Fibroblast of peridontal ligament (primary cell): ENCODE results near the gene NPEPL1.
"Not testable (repeated sequence)": the region's sequence is repeated elsewhere in the genome, so short reads cannot be mapped to it uniquely, and the experiment has no call there.

Experiments
- DNase-seq: peaks from one replicate; pipeline ENCODE4 v3.0.0-alpha.2; 2010; ENCODE audit errors: extremely low read depth

NPEPL1 gene

GRCh38 chr20:58757647-58758046 is 65.0 kb downstream of the NPEPL1 start:
- not testable (repeated sequence) for DNase-seq

GRCh38 chr20:58759947-58760346 is 67.3 kb downstream of the NPEPL1 start:
- DNase-seq, result no peak

- DNase-seq, result no peak
Measured at GRCh38 chr20:58760856-58761255, 68.3 kb downstream of the NPEPL1 start.

GRCh38 chr20:58762120-58762519 is 69.5 kb downstream of the NPEPL1 start:
- no peak for DNase-seq

- no peak for DNase-seq
Measured at GRCh38 chr20:58763076-58763475, 70.5 kb downstream of the NPEPL1 start.
